ENCODE results near the gene CPEB4. TPM values are rescaled to one million over a fixed set of nuclear protein-coding genes. Genes with fewer than 3 reads are reported as not detected.

The CPEB4 gene
- polyA plus RNA-seq, 4 donors, result 9.8 to 40.2 (median 36.8) TPM

GRCh38 chr5:173858670-173859407 lies 29.3 kb upstream of the CPEB4 start:
- no peak for DNase-seq (ENCODE audit: low read depth in 4 of 4, low spot score in 3 of 4)

- DNase-seq (ENCODE audit: low read depth in 4 of 4, low spot score in 3 of 4), result no peak
Measured at GRCh38 chr5:173859408-173860159, 28.6 kb upstream of the CPEB4 start.

- DNase-seq (ENCODE audit: low read depth in 4 of 4, low spot score in 3 of 4), result no peak
Measured at GRCh38 chr5:173862047-173862477, 26.1 kb upstream of the CPEB4 start.

GRCh38 chr5:173863359-173863758 lies 24.8 kb upstream of the CPEB4 start:
- no peak for DNase-seq (ENCODE audit: low read depth in 4 of 4, low spot score in 3 of 4)

- no peak for DNase-seq (ENCODE audit: low read depth in 4 of 4, low spot score in 3 of 4)
Measured at GRCh38 chr5:173864126-173865050, 23.8 kb upstream of the CPEB4 start.

- no peak for DNase-seq (ENCODE audit: low read depth in 4 of 4, low spot score in 3 of 4)
Measured at GRCh38 chr5:173866243-173866857, 21.8 kb upstream of the CPEB4 start.

GRCh38 chr5:173866858-173867679 lies 21.1 kb upstream of the CPEB4 start:
- DNase-seq (ENCODE audit: low read depth in 4 of 4, low spot score in 3 of 4), result no peak

- no peak for DNase-seq (ENCODE audit: low read depth in 4 of 4, low spot score in 3 of 4)
Measured at GRCh38 chr5:173868096-173868880, 19.9 kb upstream of the CPEB4 start.

GRCh38 chr5:173869316-173869715 lies 18.8 kb upstream of the CPEB4 start:
- DNase-seq (ENCODE audit: low read depth in 4 of 4, low spot score in 3 of 4), result no peak

- DNase-seq (ENCODE audit: low read depth in 4 of 4, low spot score in 3 of 4), result no peak
Measured at GRCh38 chr5:173872957-173873305, 15.2 kb upstream of the CPEB4 start.

- no peak for DNase-seq (ENCODE audit: low read depth in 4 of 4, low spot score in 3 of 4)
Measured at GRCh38 chr5:173873306-173873922, 14.7 kb upstream of the CPEB4 start.

- no peak for DNase-seq (ENCODE audit: low read depth in 4 of 4, low spot score in 3 of 4)
Measured at GRCh38 chr5:173875189-173875588, 13.0 kb upstream of the CPEB4 start.

GRCh38 chr5:173878224-173878967 lies 9.8 kb upstream of the CPEB4 start:
- DNase-seq (ENCODE audit: low read depth in 4 of 4, low spot score in 3 of 4), result no peak

GRCh38 chr5:173880306-173880985 lies 7.7 kb upstream of the CPEB4 start:
- DNase-seq (ENCODE audit: low read depth in 4 of 4, low spot score in 3 of 4), result no peak

GRCh38 chr5:173881811-173882575 lies 6.2 kb upstream of the CPEB4 start:
- DNase-seq (ENCODE audit: low read depth in 4 of 4, low spot score in 3 of 4), result no peak

GRCh38 chr5:173882632-173883031 lies 5.5 kb upstream of the CPEB4 start:
- DNase-seq (ENCODE audit: low read depth in 4 of 4, low spot score in 3 of 4), result no peak
